HG03175 (cell line): Measurements from ENCODE around the gene AFM.
A peak's percentile ranks its signal among the peaks of the same experiment; 100 is the strongest.

ENCODE experiments used
- ATAC-seq: cut with Tn5 transposase; IDR thresholded peaks from one replicate; pipeline ENCODE4 v1.9.1; 2021; ENCODE audit warnings: mild to moderate bottlenecking, moderate library complexity; ENCODE audit not compliant: unreplicated experiment

AFM gene, protein sequence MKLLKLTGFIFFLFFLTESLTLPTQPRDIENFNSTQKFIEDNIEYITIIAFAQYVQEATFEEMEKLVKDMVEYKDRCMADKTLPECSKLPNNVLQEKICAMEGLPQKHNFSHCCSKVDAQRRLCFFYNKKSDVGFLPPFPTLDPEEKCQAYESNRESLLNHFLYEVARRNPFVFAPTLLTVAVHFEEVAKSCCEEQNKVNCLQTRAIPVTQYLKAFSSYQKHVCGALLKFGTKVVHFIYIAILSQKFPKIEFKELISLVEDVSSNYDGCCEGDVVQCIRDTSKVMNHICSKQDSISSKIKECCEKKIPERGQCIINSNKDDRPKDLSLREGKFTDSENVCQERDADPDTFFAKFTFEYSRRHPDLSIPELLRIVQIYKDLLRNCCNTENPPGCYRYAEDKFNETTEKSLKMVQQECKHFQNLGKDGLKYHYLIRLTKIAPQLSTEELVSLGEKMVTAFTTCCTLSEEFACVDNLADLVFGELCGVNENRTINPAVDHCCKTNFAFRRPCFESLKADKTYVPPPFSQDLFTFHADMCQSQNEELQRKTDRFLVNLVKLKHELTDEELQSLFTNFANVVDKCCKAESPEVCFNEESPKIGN

DNA sequence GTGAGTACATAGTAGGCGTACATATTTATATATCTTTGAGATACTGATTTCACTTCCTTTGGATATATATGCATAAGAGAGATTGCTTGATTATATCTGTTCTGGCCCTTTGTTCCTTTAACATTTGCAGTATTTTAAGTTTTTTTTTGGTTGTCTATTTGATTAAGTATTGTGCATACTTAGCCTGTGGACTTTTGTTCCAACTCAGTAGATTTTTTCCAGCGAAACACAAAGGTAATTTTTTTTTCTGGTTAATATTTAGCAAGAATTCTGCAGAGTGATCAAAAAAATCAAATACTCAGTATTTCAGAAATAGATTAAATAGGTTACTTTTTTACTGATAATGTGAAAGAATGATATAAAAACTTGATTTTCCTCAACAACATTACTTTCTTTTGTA, at the start of gene AFM:
AFM (plus strand) TSS at position 388 of the 400 bp plus-strand sequence. CDS start 31 bp downstream, outside the sequence.
- no peak for ATAC-seq

DNA sequence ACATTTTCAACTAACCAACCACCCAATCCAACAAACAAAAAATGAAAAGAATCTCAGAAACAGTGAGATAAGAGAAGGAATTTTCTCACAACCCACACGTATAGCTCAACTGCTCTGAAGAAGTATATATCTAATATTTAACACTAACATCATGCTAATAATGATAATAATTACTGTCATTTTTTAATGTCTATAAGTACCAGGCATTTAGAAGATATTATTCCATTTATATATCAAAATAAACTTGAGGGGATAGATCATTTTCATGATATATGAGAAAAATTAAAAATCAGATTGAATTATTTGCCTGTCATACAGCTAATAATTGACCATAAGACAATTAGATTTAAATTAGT, 49.8 kb upstream of the AFM start:
- no peak for ATAC-seq

DNA sequence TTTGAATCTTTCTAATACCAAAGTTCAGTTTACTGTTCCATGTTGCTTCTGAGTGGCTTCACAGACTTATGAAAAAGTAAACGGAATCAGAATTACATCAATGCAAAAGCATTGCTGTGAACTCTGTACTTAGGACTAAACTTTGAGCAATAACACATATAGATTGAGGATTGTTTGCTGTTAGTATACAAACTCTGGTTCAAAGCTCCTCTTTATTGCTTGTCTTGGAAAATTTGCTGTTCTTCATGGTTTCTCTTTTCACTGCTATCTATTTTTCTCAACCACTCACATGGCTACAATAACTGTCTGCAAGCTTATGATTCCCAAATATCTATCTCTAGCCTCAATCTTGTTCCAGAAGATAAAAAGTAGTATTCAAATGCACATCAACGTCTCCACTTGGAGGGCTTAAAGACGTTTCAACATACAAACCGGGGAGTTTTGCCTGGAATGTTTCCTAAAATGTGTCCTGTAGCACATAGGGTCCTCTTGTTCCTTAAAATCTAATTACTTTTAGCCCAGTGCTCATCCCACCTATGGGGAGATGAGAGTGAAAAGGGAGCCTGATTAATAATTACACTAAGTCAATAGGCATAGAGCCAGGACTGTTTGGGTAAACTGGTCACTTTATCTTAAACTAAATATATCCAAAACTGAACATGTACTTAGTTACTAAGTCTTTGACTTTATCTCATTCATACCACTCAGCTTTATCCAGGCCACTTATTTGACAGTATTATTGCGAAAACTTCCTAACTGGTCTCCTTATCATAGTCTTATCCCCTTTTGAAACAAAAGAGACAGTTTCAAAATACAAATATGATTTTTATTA, 49.2 kb upstream of the AFM start:
- no peak for ATAC-seq

DNA sequence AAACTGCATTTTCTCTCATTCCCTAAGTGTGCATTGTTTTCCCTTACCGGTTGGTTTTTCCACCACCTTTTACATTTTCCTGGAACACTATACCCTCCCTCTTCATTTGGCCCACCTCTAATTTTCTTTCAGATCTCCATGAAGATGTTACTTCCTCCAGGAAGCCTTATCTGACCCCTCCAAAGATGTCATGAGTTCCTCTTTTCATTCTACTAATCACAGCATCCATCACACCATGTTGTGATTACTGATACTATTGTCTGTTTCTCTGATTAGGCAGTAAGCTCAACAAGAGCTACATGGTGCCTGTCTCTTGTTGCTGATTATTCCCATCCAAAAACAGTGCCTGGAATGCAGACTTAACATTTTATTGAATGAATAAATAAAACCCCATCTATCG, 48.4 kb upstream of the AFM start:
- ATAC-seq, result no peak

DNA sequence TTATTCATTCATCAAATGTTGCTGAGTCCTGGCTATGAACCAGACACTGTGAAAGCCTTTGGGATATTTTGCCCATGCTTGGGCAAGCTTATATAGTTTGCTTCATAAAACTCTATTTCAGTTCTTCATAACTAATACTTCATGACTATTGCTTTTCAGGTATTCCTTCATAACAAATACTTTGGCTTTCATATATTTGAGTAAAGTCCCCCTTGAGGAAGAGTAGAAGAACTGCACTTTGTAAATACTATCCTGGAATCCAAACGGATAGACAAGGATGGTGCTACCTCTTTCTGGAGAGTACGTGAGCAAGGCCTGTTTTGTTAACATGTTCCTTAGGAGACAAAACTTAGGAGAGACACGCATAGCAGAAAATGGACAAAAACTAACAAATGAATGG, 47.2 kb upstream of the AFM start:
- peak; percentile 77 for ATAC-seq

DNA sequence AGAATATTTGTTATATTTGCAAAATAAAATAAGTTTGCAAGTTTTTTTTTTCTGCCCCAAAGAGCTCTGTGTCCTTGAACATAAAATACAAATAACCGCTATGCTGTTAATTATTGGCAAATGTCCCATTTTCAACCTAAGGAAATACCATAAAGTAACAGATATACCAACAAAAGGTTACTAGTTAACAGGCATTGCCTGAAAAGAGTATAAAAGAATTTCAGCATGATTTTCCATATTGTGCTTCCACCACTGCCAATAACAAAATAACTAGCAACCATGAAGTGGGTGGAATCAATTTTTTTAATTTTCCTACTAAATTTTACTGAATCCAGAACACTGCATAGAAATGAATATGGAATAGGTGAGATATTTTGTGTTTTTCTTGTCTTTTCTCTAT, 45.6 kb upstream of the AFM start, which contains the start of gene AFP:
AFP (plus strand) TSS at position 238 of the 400 bp plus-strand sequence; CDS start at position 280, 42 bp downstream.
- ATAC-seq, result no peak

DNA sequence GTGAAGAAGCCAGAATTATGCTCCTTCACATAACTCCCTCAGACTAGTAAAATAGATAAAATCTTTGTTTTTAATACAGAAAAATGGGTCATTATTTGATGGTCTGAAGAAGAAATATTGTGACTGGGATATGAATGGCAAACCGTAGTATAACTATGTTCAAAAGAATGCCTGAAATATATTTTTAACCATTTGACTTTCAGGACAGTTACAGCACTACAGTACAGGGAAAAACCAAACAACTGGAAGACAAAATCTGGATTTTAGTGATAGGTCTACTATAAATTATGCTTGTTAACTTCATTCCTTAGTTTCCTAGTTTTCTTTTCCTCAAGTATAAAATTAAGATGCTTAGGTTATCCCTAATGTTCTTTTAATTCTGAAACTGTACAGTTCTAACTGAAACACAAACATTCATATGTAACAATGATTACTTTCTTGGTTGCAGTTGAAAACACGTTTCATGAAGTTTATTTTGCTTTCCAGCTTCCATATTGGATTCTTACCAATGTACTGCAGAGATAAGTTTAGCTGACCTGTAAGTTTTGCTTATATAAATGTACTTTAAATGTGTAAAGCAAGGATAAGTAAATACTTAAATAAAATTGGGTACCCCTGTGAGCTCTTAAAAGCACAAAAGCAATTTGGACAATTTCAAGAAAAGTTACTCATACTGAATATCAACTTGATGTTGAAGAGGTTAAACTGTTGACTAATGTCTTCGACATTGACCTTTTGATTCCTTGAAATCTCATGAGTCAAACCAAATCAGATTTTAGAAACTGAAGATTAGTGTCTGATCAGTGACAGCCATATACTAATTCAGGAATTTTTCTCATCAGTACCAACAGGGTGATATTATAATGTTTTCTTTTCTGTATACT, 44.6 kb upstream of the AFM start:
- no peak for ATAC-seq

DNA sequence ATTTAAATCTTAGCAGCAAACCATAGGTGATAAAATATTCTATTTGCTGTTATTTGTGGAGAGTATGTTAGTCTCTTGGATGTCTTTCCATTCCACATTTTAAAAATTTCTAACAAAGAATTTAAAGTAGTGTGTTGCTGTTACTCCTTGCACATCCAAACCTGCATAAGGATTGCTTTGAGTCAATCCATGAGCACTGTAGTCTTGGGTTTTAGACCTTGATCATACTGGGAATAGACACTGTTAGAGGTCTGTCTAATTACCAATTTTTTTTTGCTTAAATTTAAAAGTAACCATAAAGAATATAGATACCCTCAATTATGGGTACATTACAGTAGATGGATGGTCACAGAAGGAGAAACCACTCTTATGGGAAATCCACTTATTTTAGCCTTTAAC, 44.0 kb upstream of the AFM start:
- no peak for ATAC-seq

DNA sequence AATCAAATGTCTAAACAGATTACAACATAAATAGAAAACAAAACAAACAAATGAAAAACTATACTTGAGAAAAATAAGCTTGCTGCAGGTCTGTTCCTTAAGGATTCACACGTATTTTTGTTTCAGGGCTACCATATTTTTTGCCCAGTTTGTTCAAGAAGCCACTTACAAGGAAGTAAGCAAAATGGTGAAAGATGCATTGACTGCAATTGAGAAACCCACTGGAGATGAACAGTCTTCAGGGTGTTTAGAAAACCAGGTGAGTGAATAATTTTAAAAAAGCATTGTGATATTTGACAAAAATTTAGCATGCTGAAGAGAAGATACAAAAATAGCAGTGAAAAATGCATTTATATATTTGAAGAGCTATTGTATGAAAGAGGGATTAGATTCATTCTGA, 43.5 kb upstream of the AFM start:
- no peak for ATAC-seq

DNA sequence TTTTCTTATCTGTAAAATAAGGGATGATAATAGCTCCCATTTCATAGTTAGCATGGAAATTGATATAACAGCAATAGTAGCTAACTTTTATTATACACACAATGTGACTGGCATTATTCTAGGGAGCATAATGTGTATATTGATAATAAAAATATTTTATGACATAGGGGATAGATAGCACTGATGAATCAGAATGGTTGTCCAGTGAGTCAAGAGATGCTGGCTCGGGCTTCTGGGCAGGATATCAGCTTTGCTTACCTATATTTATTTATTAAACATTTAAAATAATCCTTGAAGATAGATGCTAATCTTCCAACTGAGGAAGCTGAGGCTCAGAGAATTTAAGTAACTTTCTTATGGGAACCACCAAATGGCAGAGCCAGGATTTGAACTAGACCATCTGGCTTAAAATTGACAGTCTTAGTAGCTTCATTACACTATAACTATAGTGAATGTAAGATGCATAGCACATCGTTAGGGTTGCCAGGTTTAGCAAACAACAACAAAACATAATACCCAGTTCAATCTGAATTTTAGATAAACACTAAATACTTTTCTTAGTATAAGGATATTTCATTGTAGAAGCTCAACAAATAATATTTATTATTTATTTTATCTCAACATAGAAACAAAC, 42.8 kb upstream of the AFM start:
- ATAC-seq, result no peak

DNA sequence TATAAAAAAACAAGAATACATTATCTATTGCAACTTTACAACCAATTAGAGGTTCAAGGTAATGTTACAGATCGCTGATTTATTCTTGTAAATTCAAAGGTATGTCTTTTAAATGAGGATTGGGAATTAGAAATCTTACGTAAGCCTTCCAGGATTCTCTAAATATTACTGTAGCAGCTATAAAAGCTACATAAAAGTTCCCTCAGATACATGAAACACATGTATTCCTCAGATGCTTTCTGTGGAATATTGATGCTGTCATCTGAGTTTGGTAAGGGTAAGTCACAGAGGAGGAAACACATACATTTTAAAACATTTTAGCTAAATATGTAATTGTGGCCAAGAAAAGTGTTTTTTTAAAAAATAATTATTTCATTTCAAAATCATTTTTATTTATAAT, 42.1 kb upstream of the AFM start:
- no peak for ATAC-seq

DNA sequence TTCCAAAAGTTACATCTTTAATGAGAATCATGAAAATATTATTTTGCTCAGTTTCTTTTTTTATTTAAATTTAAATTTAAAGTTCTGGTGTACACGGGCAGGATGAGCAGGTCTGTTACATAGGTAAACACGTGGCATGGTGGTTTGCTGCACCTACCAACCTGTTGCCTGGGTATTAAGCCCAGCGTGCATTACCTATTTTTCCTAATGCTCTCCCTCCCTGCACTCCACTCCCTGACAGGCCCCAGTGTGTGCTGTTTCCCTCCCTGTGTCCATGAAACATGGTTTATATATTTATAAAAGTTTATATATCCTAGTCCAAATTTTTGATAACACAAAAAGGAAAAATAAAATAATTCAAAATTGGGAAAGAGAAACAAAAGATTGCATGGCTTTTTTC, 41.6 kb upstream of the AFM start:
- ATAC-seq, result no peak

DNA sequence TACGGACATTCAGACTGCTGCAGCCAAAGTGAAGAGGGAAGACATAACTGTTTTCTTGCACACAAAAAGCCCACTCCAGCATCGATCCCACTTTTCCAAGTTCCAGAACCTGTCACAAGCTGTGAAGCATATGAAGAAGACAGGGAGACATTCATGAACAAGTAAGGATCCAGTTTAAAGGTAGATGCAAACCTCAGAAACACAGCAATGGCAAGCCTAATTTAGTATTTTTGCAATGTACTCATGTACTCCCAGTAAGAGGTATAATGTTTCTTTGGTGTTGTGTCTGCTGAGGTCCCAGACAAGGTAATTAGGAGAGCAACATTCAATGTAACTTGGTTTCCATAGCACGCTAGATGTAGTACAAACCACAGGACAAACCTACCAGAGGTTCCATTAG, 40.9 kb upstream of the AFM start:
- ATAC-seq, result no peak

DNA sequence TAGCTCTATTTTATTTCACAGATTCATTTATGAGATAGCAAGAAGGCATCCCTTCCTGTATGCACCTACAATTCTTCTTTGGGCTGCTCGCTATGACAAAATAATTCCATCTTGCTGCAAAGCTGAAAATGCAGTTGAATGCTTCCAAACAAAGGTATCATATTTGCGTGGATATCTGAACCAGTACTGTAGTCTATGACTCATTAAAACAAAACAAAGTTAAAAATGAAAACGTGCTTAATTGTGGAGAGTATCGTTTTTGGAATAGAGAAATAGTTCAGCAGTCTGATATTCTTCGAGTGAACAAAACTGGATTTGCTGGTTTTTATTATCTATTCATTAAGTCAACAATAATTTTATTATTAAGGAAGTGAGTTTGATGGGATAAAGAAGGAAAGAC, 39.3 kb upstream of the AFM start:
- no peak for ATAC-seq

DNA sequence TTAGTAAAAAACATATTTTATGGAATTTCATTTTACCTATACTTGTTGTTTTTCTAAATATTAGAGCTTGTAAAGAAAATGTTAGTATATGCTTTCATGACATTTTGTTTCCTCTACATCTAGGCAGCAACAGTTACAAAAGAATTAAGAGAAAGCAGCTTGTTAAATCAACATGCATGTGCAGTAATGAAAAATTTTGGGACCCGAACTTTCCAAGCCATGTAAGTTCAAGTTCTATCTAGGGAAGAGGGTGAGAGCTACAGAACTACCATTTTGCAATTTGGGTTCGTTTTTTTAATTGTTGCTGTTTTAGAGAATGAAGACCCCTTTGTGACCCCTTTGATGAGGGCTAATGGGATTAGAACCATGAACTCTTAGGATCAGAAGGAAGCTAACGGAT, 38.3 kb upstream of the AFM start:
- ATAC-seq, result no peak

DNA sequence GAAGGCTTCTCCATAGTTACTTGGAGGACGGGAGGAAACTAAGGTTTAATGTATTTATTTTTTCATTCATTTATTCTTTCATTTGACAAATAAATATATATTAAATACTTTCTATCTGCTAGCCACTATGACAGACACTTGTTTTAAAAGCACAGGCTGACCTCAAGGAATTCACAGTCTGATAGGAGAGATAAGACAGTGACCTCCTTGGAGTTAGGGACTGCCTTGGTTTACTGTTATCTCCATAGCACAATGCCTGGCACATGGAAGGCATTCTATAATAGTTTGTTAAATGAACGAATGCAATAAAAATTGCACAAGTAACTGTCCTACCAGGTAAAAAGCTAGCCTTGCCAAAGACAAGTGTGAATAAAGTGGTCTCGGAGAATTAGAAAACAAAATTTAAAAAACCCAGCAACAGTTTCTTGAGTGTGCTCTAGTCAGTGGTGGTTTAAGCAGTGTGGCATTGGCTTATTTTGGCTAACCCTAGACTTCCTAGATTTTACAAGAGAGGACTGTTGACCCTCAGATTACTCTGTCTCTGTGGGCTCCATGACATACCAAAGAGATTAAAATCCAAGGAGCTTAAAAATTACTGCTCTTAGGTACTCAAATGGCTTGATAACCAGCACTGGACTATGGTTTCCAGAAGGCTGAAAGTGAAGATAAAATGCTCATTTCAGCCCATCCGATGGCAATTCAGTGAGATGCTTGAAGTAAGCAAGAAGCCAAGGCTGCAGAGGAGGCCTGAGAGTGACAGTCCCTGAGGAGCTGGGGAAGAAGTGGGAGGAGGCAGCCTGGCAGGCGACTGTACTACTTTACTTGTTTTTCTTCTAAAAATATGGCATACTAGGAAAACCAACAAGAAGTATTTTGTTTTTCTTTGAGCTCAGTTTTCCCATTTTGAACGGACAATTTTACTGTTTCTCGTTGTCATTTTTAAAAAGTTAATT, 35.9 kb upstream of the AFM start:
- no peak for ATAC-seq

DNA sequence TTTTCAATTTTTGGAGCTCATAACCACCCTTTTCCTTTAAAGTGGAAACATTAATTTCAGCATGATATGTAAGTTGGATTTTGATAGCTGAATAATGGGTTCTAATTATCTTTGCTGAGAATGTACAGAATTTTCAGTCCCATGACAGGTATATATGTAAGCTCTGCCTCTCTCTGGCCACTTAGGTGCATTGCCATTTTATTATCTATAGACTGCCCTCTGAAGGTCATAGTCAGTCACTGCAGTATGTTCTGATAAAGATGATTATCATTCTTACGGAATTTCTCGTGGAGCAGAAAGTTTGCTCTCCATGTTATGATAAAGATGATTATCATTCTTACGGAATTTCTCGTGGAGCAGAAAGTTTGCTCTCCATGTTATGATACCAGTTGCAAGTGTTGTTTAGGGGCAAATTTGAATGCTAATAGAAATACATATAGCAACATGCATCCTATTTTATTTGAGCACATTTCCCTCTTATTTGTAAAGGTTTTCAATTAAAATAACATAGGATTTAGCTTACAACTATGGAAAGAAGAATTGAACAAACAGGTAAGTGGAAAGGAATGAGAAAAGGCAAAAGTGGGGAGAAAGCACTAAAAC, 35.1 kb upstream of the AFM start:
- ATAC-seq, result peak; percentile 100

DNA sequence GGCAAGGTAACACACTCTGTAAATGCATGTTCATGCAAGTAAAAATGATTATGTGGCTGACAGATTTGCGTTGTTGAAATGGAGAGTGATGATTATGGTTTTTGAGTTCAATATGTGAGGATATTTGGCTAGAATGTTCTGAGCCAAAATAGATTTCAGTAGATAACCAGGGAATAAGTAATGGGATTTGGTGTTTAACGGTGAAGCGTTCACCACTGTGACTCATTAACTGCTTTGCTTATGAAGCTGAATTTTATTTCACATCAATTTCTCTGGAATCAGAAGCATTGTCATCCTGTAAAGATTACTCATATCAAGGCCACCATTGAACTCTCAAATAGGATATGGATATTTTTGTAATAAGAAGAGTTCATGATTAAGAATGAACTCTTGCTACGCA, 33.9 kb upstream of the AFM start:
- no peak for ATAC-seq
